ENCODE data around the gene TAC4.

TAC4 gene

DNA sequence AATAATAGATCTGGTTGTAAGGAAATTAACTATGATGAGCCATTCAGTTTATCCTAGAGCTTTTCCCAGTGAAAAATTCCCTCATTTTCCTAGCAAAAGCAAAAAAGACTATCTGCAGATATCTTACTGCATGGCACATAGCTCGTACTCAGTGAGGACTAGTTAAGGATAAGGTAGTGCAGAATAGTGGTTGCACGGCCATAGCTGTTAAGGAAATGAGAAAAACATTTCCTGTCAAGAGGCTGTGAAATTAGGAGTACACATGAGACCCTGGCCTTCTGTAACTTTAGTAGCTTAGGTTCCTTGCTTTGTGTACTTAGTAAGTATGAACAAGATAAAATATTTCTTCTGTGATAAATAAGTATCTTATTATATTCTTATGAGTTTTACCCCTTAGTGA is 49.1 kb downstream of the TAC4 start:
- DNase-seq (ENCODE audit: low spot score), result no peak

DNA sequence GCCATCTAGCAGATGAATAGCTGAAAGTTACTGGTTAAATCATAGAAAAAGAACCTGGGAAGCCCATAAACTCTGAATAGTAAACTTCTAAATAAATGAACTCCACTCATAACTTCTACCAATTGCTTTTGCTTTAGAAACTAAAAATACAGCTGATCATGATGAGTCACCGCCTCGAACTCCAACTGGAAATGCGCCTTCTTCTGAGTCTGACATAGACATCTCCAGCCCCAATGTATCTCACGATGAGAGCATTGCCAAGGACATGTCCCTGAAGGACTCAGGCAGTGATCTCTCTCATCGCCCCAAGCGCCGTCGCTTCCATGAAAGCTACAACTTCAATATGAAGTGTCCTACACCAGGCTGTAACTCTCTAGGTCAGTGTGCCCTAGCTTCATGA is 49.7 kb downstream of the TAC4 start:
- DNase-seq (ENCODE audit: low spot score), result no peak

GRCh38 chr17:49795372-49795771 is 52.5 kb downstream of the TAC4 start:
- no peak for DNase-seq (ENCODE audit: low spot score)

GRCh38 chr17:49793309-49793708 is 54.6 kb downstream of the TAC4 start:
- no peak for DNase-seq (ENCODE audit: low spot score)

DNA sequence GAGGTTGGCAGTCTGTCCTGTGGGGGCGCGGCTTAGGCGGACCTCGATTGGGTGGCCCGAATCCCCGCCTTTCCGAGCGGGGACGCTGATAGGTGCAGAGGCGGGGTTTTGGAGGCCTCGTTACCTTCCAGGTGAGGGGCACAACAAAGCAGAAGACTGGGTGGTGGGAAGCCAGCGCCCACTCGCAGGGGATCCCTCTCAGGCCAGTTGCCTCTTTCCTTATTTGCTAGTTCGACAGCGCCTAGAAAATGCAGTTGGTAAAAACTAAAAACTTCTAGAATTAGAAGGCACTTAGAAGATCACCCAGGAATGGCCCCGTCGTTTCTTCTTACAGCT is 58.7 kb downstream of the TAC4 start:
- DNase-seq (ENCODE audit: low spot score), result no peak

DNA sequence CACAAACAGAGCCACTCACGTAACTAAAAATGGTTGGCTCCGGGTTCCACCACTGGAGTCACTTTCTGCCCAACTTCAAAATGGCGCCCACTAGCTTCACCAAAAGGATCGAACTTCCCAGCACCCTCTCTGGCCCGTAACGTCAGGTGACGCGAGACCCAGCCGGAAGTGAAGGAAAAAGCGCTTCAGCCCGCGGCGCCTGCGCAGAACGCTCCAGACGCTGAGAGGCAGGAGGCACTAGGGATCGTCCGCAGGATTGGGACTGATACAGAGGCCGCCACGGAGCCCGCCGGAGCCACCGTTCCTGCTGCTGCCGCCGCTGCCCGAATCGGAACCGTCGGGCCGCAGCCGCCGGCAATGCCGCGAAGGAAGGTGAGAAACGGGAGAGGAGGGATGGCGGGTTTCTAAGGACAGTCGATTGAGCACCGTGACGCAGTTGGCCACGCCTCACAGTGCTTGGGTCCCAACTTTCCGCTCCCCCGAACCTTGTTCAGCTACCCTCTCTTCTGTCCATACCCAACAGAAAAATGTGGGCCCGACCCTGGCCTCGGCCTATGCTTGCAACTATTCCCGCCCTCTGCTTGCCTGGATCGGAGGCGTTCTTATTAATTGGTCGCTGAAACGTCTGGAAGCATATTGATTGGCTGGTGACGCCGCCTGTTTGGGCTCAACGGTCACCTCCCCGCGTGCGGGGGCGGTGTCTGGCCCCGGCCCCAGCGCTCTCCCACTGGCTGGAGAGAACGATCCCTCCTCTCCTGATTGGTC is 59.2 kb downstream of the TAC4 start, which contains the start of gene KAT7:
Gene KAT7, plus strand, starts transcription at position 204 of the 765 bp plus-strand sequence. Its CDS starts 154 bp downstream, at position 358.
- peak; percentile 100 for DNase-seq (ENCODE audit: low spot score)
